GM12878 (cell line): ENCODE measurements around the gene ZNF132. TPM values are rescaled to one million over a fixed set of nuclear protein-coding genes. Genes with fewer than 3 reads are reported as not detected.

ENCODE experiments used
- EED ChIP-seq: sonication (generic); IDR thresholded peaks from 2 replicates; pipeline ENCODE4 v1.6.1; 2016; ENCODE audit warnings: antibody characterized with exemption, low read depth
- HDAC2 ChIP-seq: fragments of 200-600 bp; sonication (generic); IDR thresholded peaks from 2 replicates; pipeline ENCODE4 v1.6.1; 2017
- MXI1 ChIP-seq: fragments of 150-350 bp; IDR thresholded peaks from 2 replicates; pipeline ENCODE4 v1.6.1; 2011; ENCODE audit warnings: low read depth, mild to moderate bottlenecking, inconsistent platforms, low read length, improper control_type of control experiment
- NRF1 ChIP-seq: conservative IDR thresholded peaks from 2 replicates; pipeline ENCODE4 v1.6.1; 2011; ENCODE audit warnings: mild to moderate bottlenecking, low read depth, low read length, improper control_type of control experiment
- WRNIP1 ChIP-seq: IDR thresholded peaks from 2 replicates; pipeline ENCODE4 v1.6.1; 2011; ENCODE audit warnings: low read depth, low read length, improper control_type of control experiment, borderline replicate concordance
- polyA plus RNA-seq, 11 experiments: library from polyadenylated mRNA; depleted of rRNA in 4 of 11; unstranded in 6 of 11; stranded (reverse) in 5 of 11; fragments of >200 nt; fragmentation: Nextera tagmentation in 4 of 11; fragmentation: Illumina TruSeq in 1 of 11; extraction: Ambion mirVana in 4 of 11; extraction: Trizol in 1 of 11; gene quantifications; 1 replicate in 1 of 11; 2 replicates in 10 of 11; pipeline versions ENCODE4 v1.2.1 to v1.2.3, GENCODE V29; 2011 to 2016; ENCODE audit warnings: inconsistent platforms in 2 of 11, missing spikeins in 2 of 11, low read depth in 1 of 11
- total RNA-seq, 4 experiments: library from RNA; depleted of rRNA in 3 of 4; stranded (reverse); fragments of >200 nt in 3 of 4; fragmentation: Illumina TruSeq in 1 of 4; extraction: Trizol in 1 of 4; gene quantifications; 2 replicates each; pipeline versions ENCODE4 v1.2.1 to v1.2.3, GENCODE V29; 2013 to 2021
- TF ChIP-seq, protein P1 (sequence below): fragments of 450-650 bp; IDR thresholded peaks from 2 replicates; pipeline ENCODE4 v1.6.1; 2017; ENCODE audit warnings: mild to moderate bottlenecking
- TF ChIP-seq, protein P2 (sequence below): fragments of 450-650 bp; formaldehyde crosslinking; IDR thresholded peaks from 2 replicates; pipeline ENCODE4 v1.5.0; 2022; ENCODE audit warnings: mild to moderate bottlenecking, missing genetic modification characterization

ZNF132 gene
- total and polyA plus RNA-seq, 10 of the 15 experiments (the other 5 are each of a cell fraction or from before 2014, with no cell fraction given): 0.56 to 4.0 (median 2.3) TPM

DNA sequence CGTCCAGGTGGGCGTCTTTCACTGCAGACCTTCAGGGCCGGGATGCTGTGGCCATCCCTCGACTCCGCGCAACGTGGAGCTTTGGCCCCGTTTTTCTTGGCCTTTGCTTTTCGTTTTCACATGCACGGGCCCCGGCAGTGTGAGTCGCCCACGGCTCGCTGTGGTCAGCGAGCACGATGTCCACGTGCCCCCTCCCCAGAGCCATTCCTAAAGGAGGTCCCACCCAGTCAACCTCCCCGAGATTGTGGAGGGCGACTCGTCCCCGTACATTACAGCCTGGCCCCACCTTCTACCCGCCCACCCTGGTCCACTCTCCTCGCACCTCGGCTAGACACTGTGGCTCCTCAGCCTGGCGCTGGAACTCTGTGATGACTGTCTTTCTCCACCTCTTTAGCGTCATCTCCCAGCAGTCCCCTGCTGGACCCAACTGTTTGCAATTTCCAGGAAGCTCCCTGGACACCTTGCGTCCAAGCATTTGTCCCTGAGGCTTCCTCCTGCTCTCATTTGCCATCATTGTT is 36.6 kb upstream of the ZNF132 start (continued):
- TF ChIP-seq HDAC2 (no peak), EED (no peak; the same call in 1 of the 2 replicates), NRF1 (no peak), MXI1 (no peak), WRNIP1 (no peak)
- TF ChIP-seq, protein P1, sequence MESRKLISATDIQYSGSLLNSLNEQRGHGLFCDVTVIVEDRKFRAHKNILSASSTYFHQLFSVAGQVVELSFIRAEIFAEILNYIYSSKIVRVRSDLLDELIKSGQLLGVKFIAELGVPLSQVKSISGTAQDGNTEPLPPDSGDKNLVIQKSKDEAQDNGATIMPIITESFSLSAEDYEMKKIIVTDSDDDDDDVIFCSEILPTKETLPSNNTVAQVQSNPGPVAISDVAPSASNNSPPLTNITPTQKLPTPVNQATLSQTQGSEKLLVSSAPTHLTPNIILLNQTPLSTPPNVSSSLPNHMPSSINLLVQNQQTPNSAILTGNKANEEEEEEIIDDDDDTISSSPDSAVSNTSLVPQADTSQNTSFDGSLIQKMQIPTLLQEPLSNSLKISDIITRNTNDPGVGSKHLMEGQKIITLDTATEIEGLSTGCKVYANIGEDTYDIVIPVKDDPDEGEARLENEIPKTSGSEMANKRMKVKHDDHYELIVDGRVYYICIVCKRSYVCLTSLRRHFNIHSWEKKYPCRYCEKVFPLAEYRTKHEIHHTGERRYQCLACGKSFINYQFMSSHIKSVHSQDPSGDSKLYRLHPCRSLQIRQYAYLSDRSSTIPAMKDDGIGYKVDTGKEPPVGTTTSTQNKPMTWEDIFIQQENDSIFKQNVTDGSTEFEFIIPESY: no peak
- TF ChIP-seq, protein P2, sequence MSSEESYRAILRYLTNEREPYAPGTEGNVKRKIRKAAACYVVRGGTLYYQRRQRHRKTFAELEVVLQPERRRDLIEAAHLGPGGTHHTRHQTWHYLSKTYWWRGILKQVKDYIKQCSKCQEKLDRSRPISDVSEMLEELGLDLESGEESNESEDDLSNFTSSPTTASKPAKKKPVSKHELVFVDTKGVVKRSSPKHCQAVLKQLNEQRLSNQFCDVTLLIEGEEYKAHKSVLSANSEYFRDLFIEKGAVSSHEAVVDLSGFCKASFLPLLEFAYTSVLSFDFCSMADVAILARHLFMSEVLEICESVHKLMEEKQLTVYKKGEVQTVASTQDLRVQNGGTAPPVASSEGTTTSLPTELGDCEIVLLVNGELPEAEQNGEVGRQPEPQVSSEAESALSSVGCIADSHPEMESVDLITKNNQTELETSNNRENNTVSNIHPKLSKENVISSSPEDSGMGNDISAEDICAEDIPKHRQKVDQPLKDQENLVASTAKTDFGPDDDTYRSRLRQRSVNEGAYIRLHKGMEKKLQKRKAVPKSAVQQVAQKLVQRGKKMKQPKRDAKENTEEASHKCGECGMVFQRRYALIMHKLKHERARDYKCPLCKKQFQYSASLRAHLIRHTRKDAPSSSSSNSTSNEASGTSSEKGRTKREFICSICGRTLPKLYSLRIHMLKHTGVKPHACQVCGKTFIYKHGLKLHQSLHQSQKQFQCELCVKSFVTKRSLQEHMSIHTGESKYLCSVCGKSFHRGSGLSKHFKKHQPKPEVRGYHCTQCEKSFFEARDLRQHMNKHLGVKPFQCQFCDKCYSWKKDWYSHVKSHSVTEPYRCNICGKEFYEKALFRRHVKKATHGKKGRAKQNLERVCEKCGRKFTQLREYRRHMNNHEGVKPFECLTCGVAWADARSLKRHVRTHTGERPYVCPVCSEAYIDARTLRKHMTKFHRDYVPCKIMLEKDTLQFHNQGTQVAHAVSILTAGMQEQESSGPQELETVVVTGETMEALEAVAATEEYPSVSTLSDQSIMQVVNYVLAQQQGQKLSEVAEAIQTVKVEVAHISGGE: no peak
